ENCODE measurements around the gene SPECC1L. TPM values are rescaled to one million over a fixed set of nuclear protein-coding genes. Genes with fewer than 3 reads are reported as not detected.

Gene SPECC1L
- total and polyA plus RNA-seq, 2 of the 8 experiments (the other 6 are each of a cell fraction or from before 2014, with no cell fraction given) = 15.7 to 61.6 TPM

DNA sequence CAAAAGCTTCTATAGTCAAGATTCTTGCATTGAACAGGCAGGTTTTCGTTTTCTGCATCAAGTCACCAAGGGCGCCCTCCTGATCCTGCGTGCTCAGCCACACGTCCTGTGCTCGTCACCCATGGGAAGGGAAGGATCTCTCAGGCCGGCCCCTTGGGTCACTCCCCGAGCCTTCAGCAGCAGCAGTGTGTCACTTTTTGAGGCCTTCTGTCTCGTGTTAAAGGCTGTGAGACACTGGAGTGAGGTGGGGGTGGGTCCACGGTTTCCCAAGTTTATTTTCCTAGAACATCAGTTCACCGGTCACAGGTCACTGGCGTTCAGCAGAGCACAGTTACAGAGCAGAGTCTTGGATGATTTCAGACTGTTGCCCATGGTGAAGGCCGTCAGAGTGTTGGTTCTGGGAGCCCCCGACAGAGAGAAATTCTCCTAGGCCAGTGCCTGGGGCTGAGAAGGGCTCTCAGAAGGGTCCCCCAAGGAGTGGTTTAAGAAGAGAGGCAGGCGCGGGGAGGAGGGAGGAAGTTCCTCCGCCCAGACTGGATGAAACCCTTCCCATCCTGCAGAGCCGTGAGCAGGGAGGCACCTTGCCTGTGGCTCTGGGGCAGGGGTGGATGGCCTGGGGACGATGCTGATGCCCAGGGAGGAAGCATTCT lies 143.2 kb downstream of the SPECC1L start:
- Histone ChIP-seq H3K18ac (ENCODE audit: extremely low read depth, low read length) (no peak overlapping the region), H3K4me3 (ENCODE audit: extremely low read depth in 1 of 4, insufficient read depth in 2 of 4, low read depth in 3 of 4, low read length in 4 of 4) (no peak overlapping the region), H2BK15ac (ENCODE audit: low read length) (no peak overlapping the region), H4K8ac (ENCODE audit: extremely low read depth, insufficient read depth, low read length) (no peak overlapping the region), H3K79me1 (ENCODE audit: low read depth, low read length) (no peaks in the 10 kb centered on the region), H4K5ac (ENCODE audit: insufficient read length, low read depth, low read length) (no peak overlapping the region), H3K36me3 (ENCODE audit: control insufficient read depth in 2 of 4, insufficient read depth in 4 of 4, low read length in 3 of 4) (peaks cover 6 to 19% (median 11%) of the 10 kb centered on the region in 4 experiments; a peak in 7 of 8 replicates), H3K27me3 (replicated peaks in 1 of 4; ENCODE audit: control insufficient read depth in 3 of 4, extremely low read depth in 1 of 4, insufficient read depth in 3 of 4, low read length in 3 of 4) (no peaks in the 10 kb centered on the region), H3K9me3 (ENCODE audit: insufficient read depth in 2 of 2, low read depth in 1 of 2, low read length in 1 of 2) (no peaks in the 10 kb centered on the region), H2BK12ac (ENCODE audit: low read depth, low read length) (no peak overlapping the region), H4K20me1 (replicated peaks in 1 of 2; ENCODE audit: control insufficient read depth in 1 of 2, insufficient read depth in 2 of 2, low read length in 2 of 2) (peaks cover 0 to 1% of the 10 kb centered on the region in 2 experiments), H3K4me2 (ENCODE audit: insufficient read depth in 1 of 2, low read depth in 2 of 2, low read length in 2 of 2) (no peak overlapping the region), H3K56ac (replicated peaks; ENCODE audit: insufficient read length, low read depth, low read length) (no peak overlapping the region), H3K27ac (ENCODE audit: low read depth, low read length) (no peak overlapping the region), H3K4ac (replicated peaks; ENCODE audit: insufficient read length, low read depth, low read length) (no peak overlapping the region), H2AK5ac (ENCODE audit: low read depth, low read length) (no peak overlapping the region), H2BK120ac (replicated peaks; ENCODE audit: low read depth, low read length) (no peak overlapping the region), H3K9ac (replicated peaks in 1 of 4; ENCODE audit: extremely low read depth in 1 of 4, low read depth in 3 of 4, low read length in 3 of 4) (no peak overlapping the region), H4K91ac (replicated peaks; ENCODE audit: insufficient read length, low read length) (no peak overlapping the region), H3K4me1 (replicated peaks in 1 of 4; ENCODE audit: control insufficient read depth in 3 of 4, insufficient read depth in 4 of 4, low read length in 3 of 4) (peaks cover 0 to 7% (median 0%) of the 10 kb centered on the region in 4 experiments; a peak in 4 of 7 replicates), H2BK5ac (ENCODE audit: low read depth, low read length) (no peak overlapping the region), H3K23ac (ENCODE audit: insufficient read length) (no peak overlapping the region), H3K79me2 (ENCODE audit: control insufficient read depth in 1 of 2, insufficient read depth in 2 of 2, low read length in 2 of 2) (no peaks in the 10 kb centered on the region), H3K14ac (ENCODE audit: insufficient read length) (no peak overlapping the region), H3K23me2 (ENCODE audit: low read depth, low read length) (no peaks in the 10 kb centered on the region), H2BK20ac (ENCODE audit: low read length) (no peak overlapping the region), H2AFZ (ENCODE audit: low read length) (no peak overlapping the region)
- WGBS, 2 experiments (ENCODE audit: extremely low coverage in 1 of 2, insufficient coverage in 1 of 2, insufficient read length in 1 of 2, insufficient replicate concordance in 2 of 2, low coverage in 1 of 2, low lambda C conversion rate in 2 of 2, missing lambda C conversion rate in 1 of 2) = 91% methylated on average over 18 of the region's 18 CpGs; no CpG with 5 or more reads in 1 of the 2 experiments
- CTCF ChIA-PET (ENCODE audit: partially characterized antibody) = interaction anchor here (1.1 kb wide), 1 partner anchor 111 kb away, joined by 4 read pairs; no protein-coding TSS in a partner anchor
- FAIRE-seq = no peak
- TF ChIP-seq CBX5 (IDR thresholded peaks at IDR 0.05; ENCODE audit: low read depth, low read length) (no peak), SP2 (IDR thresholded peaks at IDR 0.05; ENCODE audit: low read length) (no peak), JUN (IDR thresholded peaks at IDR 0.05; ENCODE audit: low read depth, low read length) (no peak), GABPA (IDR thresholded peaks at IDR 0.05; ENCODE audit: borderline replicate concordance, insufficient read depth, low read length) (no peak), TCF12 (IDR thresholded peaks at IDR 0.05; ENCODE audit: low read depth, low read length) (no peak), FOSL1 (IDR thresholded peaks at IDR 0.05; ENCODE audit: insufficient read depth, low read depth, low read length) (no peak), CBX8 (IDR thresholded peaks at IDR 0.05; ENCODE audit: borderline replicate concordance, low read depth, low read length) (no peak), EZH2 (IDR thresholded peaks at IDR 0.05; ENCODE audit: low read depth, low read length, severe bottlenecking) (no peak), RFX5 (IDR thresholded peaks at IDR 0.05; ENCODE audit: borderline replicate concordance, low read depth, low read length) (no peak), ASH2L (IDR thresholded peaks at IDR 0.05; ENCODE audit: low read length) (no peak), POLR2AphosphoS5 (IDR thresholded peaks at IDR 0.05; ENCODE audit: low read depth, low read length) (no peak), ATF2 (IDR thresholded peaks at IDR 0.05; ENCODE audit: low read length) (no peak)
- no peak for DNase-seq (ENCODE audit: low read depth in 1 of 2, low spot score in 2 of 2)
- POLR2A ChIA-PET (ENCODE audit: partially characterized antibody) = interaction anchor here (1.4 to 1.5 kb wide), 2 partner anchors 94 to 109 kb away, joined by 3 read pairs; no protein-coding TSS in a partner anchor
